ENCODE results near the gene STYX. TPM values are rescaled to one million over a fixed set of nuclear protein-coding genes. Genes with fewer than 3 reads are reported as not detected.
A peak's percentile ranks its signal among the peaks of the same experiment; 100 is the strongest.

Gene STYX
- total RNA-seq, 1 experiment from 2014 or later = 14.1 TPM

- no peak for TF ChIP-seq EZH2phosphoT487 (IDR thresholded peaks at IDR 0.05; ENCODE audit: borderline replicate concordance, low read length)
- TF ChIP-seq CTCF (conservative IDR thresholded peaks at IDR 0.05; ENCODE audit: low read depth, low read length) = no peak
- no peak for TF ChIP-seq EZH2 (IDR thresholded peaks at IDR 0.05; ENCODE audit: low read length, unreplicated experiment)
- no peaks in the 10 kb centered on the region; the same call in 1 of the 2 replicates for H3K36me3 ChIP-seq (ENCODE audit: low read depth, low read length)
- H3K79me2 ChIP-seq (ENCODE audit: low read length) = peaks cover 99% of the 10 kb centered on the region
- H2AFZ ChIP-seq (ENCODE audit: low read length) = no peak overlapping the region
- no peaks in the 10 kb centered on the region for H3K9me3 ChIP-seq (ENCODE audit: low read length)
- no peak overlapping the region for H3K9ac ChIP-seq (ENCODE audit: low read length)
- H3K27me3 ChIP-seq (ENCODE audit: low read length) = no peaks in the 10 kb centered on the region
- peaks cover 72% of the 10 kb centered on the region for H4K20me1 ChIP-seq (ENCODE audit: low read length)
- no peaks in the 10 kb centered on the region for H3K9me2 ChIP-seq (replicated peaks; ENCODE audit: low read length)
- no peak for DNase-seq
- H3F3A ChIP-seq (ENCODE audit: low read length, unreplicated experiment) = no peaks in the 10 kb centered on the region
- no peak overlapping the region for H3K4me3 ChIP-seq (ENCODE audit: low read length)
- intact Hi-C loops (cut with micrococcal nuclease) = no loop called here
- H3K4me1 ChIP-seq (ENCODE audit: insufficient read depth, low read length) = peaks cover 6% of the 10 kb centered on the region
- BruUV-seq (replicated peaks) = no TSS peak
- no peak overlapping the region for H3K4me2 ChIP-seq (ENCODE audit: low read length)
- ATAC-seq = no peak
- ChIA-PET CTCF (no interaction called here), POLR2A (ENCODE audit: unreplicated experiment) (no interaction called here)
- H3K27ac ChIP-seq (ENCODE audit: low read length) = no peak overlapping the region
Observed at GRCh38 chr14:52686176-52686575, 43.8 kb upstream of the STYX start.

- CTCF ChIA-PET = no interaction called here
- Histone ChIP-seq H3K4me2 (ENCODE audit: low read length) (peak overlapping the region; percentile 90), H3F3A (ENCODE audit: low read length, unreplicated experiment) (peaks cover 6% of the 10 kb centered on the region), H3K79me2 (ENCODE audit: low read length) (peaks cover 92% of the 10 kb centered on the region), H3K27me3 (ENCODE audit: low read length) (no peaks in the 10 kb centered on the region), H4K20me1 (ENCODE audit: low read length) (peaks cover 84% of the 10 kb centered on the region), H3K4me3 (ENCODE audit: low read length) (peak overlapping the region; percentile 79), H3K36me3 (ENCODE audit: low read depth, low read length) (no peaks in the 10 kb centered on the region), H3K9me2 (replicated peaks; ENCODE audit: low read length) (no peaks in the 10 kb centered on the region), H2AFZ (ENCODE audit: low read length) (no peak overlapping the region), H3K27ac (ENCODE audit: low read length) (peak overlapping the region; percentile 52), H3K9ac (ENCODE audit: low read length) (peak overlapping the region; percentile 7), H3K4me1 (ENCODE audit: insufficient read depth, low read length) (peaks cover 39% of the 10 kb centered on the region), H3K9me3 (ENCODE audit: low read length) (no peaks in the 10 kb centered on the region)
- intact Hi-C loops (cut with micrococcal nuclease) = loop anchor here (1.0 to 2.0 kb wide), 4 partner anchors 16 to 139 kb away; partner anchors contain the start of genes GNPNAT1, GPR137C, PSMC6 and STYX
- POLR2A ChIA-PET (ENCODE audit: unreplicated experiment) = interaction anchor here (0.6 kb wide), 1 partner anchor 198 kb away, joined by 5 read pairs; no protein-coding TSS in a partner anchor
- ATAC-seq = peak; percentile 53
- BruUV-seq (replicated peaks) = TSS peak; percentile 27
- peak; percentile 80 for DNase-seq
- TF ChIP-seq EZH2phosphoT487 (IDR thresholded peaks at IDR 0.05; ENCODE audit: borderline replicate concordance, low read length) (no peak), CTCF (conservative IDR thresholded peaks at IDR 0.05; ENCODE audit: low read depth, low read length) (no peak), EZH2 (IDR thresholded peaks at IDR 0.05; ENCODE audit: low read length, unreplicated experiment) (no peak)
Observed at GRCh38 chr14:52690983-52691760, 38.8 kb upstream of the STYX start.
